Motor neuron (in vitro differentiated cells): ENCODE data around the gene BAX. TPM values are rescaled to one million over a fixed set of nuclear protein-coding genes. Genes with fewer than 3 reads are reported as not detected.

ENCODE experiments used
- ATAC-seq, 8 experiments: fragments of 200-7000 bp; cut with Tn5 transposase; replicated peaks in 6 of 8; 2 replicates each; pipeline ENCODE4 v1.8.0; 2021; ENCODE audit warnings: mild to moderate bottlenecking in 8 of 8, moderate library complexity in 8 of 8
- H3K27ac ChIP-seq, 2 donors: fragments of 250-450 bp; sonication (Bioruptor Pico); 2 replicates each; pipeline ENCODE4 v1.9.0; 2021; ENCODE audit warnings: antibody characterized with exemption in 2 of 2, mild to moderate bottlenecking in 2 of 2, moderate library complexity in 1 of 2
- H3K4me1 ChIP-seq, 2 donors: fragments of 250-450 bp; sonication (Bioruptor Pico); replicated peaks in 1 of 2; 2 replicates each; pipeline ENCODE4 v1.6.1; 2021; ENCODE audit warnings: antibody characterized with exemption in 2 of 2, mild to moderate bottlenecking in 2 of 2, moderate library complexity in 1 of 2
- H3K4me3 ChIP-seq, 5 donors: fragments of 250-450 bp; sonication (Bioruptor Pico); 2 replicates each; pipeline ENCODE4 v1.9.0; 2021; ENCODE audit warnings: antibody characterized with exemption in 5 of 5, mild to moderate bottlenecking in 5 of 5, moderate library complexity in 4 of 5
- WGBS, 10 experiments: fragments of 450-650 bp; shearing (Covaris generic); methylation state at CpG; one replicate each; pipeline ENCODE4 v1.0.0; 2022; 5-methylcytosine and 5-hydroxymethylcytosine counted together
- in situ Hi-C, 9 experiments: fragments of 400-800 bp; cut with MboI; loops; one replicate each; pipeline ENCODE4 v1.15.0; 2021; ENCODE audit warnings: low sequenced_read_pairs in 9 of 9, low pct_unique_long_range_greater_than_20kb in 2 of 9; ENCODE audit not compliant: unreplicated experiment in 9 of 9
- total RNA-seq, 8 experiments: library from RNA; unstranded; fragments of 300-600 nt; gene quantifications; 2 replicates each; pipeline versions ENCODE4 v1.2.3 to v1.2.4, GENCODE V29; 2022

BAX gene
- total RNA-seq, 8 experiments from 2014 or later = 36.9 to 172 (median 97.8) TPM

DNA sequence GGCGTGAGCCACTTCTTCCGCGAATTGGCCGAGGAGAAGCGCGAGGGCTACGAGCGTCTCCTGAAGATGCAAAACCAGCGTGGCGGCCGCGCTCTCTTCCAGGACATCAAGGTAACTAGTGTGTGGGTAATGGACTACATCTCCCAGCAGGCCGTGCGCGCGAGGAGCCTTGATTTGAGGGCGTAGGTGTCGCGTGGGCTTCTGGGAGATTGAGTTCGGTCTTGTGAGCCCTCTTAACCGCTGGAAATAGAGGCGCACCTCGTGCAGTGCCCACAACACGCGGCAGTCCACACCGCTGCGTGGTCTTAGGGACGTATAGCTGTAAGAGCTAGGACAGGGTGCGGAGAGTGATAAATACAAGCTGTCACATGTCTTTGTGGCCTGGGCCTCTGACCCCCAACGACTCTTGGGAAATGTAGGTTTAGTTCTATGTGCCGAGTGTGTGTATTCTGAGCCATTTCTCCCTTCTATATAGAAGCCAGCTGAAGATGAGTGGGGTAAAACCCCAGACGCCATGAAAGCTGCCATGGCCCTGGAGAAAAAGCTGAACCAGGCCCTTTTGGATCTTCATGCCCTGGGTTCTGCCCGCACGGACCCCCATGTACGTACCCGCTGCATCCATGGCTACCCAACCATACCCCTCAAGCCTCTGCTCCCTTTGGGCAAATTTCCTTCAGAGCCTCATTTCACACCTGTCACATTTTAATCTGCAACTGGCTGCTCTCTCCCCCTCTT lies 11.3 kb downstream of the BAX start:
- peak; percentile 0 to 23 (median 6) for ATAC-seq
- Histone ChIP-seq H3K27ac (peak overlapping the region; percentile 81 to 82), H3K4me1 (peaks cover 22 to 27% of the 10 kb centered on the region in 2 donors), H3K4me3 (peak overlapping the region; percentile 62 to 86 (median 68))
- 0 to 80% (median 27%) methylated on average over 1 to 17 of the region's 36 CpGs; no CpG with 5 or more reads in 1 of the 10 experiments for WGBS, 10 experiments
- in situ Hi-C loops = loop anchor here in 6 of 9 experiments (25.0 kb wide), 2 partner anchors 179 to 329 kb away; partner anchors contain the start of genes CA11 (in 1 of the 6) and DBP (in 1 of the 6)

DNA sequence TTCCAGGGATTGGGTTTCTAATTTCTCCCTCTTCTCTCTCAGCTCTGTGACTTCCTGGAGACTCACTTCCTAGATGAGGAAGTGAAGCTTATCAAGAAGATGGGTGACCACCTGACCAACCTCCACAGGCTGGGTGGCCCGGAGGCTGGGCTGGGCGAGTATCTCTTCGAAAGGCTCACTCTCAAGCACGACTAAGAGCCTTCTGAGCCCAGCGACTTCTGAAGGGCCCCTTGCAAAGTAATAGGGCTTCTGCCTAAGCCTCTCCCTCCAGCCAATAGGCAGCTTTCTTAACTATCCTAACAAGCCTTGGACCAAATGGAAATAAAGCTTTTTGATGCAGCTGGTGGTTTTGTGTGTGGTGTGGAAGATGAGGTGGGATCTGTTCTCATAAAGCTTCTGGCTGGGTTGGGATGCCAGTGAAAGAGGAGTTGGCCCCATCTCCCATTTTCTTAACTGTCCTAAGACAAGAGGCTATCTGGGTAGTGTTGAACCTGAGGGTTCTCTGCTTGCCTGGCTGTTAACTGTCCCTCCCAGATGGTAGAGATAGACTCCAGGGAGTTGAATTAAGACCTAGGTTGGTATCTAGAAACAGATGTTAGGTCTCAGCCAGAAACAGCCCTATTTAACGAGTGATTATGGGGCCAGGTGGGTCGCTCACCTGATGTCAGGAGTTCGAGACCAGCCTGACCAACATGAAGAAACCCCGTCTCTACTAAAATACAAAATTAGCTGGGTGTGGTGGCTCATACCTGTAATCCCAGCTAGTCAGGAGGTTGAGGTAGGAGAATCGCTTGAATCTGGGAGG lies 12.1 kb downstream of the BAX start:
- no peak for ATAC-seq
- WGBS, 10 experiments = 47 to 100% (median 84%) methylated on average over 1 to 8 of the region's 10 CpGs; no CpG with 5 or more reads in 4 of the 10 experiments
- Histone ChIP-seq H3K4me1 (peaks cover 22 to 27% of the 10 kb centered on the region in 2 donors), H3K27ac (no peak overlapping the region), H3K4me3 (peak overlapping the region; percentile 62 to 86 (median 68))
- in situ Hi-C loops = loop anchor here in 6 of 9 experiments (25.0 kb wide), 2 partner anchors 179 to 329 kb away; partner anchors contain the start of genes CA11 (in 1 of the 6) and DBP (in 1 of the 6)

DNA sequence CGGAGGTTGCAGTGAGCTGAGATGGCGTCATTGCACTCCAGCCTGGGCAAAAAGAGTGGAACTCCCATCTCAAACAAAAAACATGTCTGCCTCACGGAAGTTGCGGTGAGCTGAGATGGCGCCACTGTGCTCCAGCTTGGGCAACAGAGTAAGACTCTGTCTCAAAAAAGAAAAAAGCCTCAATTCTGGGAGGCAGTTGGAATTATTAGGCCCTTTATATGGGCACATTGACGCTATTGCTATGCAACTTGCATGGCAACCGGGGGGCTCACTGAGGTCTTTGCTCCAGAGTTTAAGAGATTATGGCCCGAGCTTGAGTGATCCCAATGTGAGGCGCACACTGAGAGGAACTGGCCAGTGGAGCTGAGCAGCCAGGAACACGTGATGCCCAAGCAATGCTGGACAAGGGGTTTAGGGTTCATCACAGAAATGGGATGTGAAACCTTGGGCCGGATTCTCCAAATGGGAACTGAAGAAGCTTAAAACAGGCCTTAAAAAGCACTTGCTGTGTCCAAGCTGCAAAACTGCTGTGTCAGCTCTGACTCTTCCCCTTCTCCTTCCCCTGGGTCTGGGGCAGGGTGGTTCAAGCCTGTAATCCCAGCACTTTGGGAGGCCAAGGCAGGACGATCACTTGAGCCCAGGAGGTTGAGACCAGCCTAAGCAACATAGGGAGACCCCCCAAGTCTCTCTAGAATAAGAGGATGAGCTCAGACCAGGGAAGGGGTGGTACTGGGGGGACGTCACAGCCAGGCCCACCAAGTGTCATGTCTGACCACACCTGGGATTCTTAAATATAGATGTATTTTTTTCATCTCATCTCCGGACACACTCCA lies 12.9 kb downstream of the BAX start:
- Histone ChIP-seq H3K4me1 (peaks cover 22 to 23% of the 10 kb centered on the region in 2 donors), H3K27ac (no peak overlapping the region), H3K4me3 (peak overlapping the region in 1 of 5 donors; percentile 62)
- ATAC-seq = peak in 4 of 8 experiments; percentile 0 to 4 (median 2)
- WGBS, 10 experiments = 25 to 100% (median 82%) methylated on average over 1 to 9 of the region's 14 CpGs; no CpG with 5 or more reads in 1 of the 10 experiments
- in situ Hi-C loops = loop anchor here in 6 of 9 experiments (25.0 kb wide), 2 partner anchors 180 to 330 kb away; partner anchors contain the start of genes CA11 (in 1 of the 6) and DBP (in 1 of the 6)

DNA sequence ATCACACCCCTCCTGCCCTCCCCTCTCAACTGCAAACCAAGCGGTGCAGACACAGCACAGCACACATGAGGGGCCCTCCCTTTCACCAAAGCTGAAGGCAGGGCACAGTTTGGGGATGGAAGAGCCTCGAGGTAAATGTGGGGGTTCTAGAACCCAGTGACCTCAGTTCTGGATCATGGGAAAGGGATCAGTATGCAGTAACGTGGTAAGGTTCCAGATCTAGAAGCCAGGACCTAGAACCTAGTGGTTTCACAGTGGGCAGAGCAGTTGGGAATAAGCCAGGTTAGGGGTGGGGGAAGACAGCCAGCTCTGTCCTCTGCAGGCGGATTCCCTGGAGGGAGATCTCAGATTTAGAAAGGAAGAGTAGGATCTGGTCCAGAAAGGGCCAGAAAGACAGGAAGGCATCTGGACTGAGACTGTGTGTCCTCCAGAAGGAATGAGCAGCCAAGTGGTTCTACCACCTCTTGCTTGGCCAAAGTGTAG lies 13.5 kb downstream of the BAX start:
- 8 to 100% (median 93%) methylated on average over 1 to 3 of the region's 4 CpGs; no CpG with 5 or more reads in 2 of the 10 experiments for WGBS, 10 experiments
- peak in 6 of 8 experiments; percentile 0 to 2 (median 0) for ATAC-seq
- Histone ChIP-seq H3K27ac (no peak overlapping the region), H3K4me1 (peaks cover 20 to 21% of the 10 kb centered on the region in 2 donors), H3K4me3 (no peak overlapping the region)
- in situ Hi-C loops = loop anchor here in 6 of 9 experiments (25.0 kb wide), 2 partner anchors 181 to 331 kb away; partner anchors contain the start of genes CA11 (in 1 of the 6) and DBP (in 1 of the 6)

DNA sequence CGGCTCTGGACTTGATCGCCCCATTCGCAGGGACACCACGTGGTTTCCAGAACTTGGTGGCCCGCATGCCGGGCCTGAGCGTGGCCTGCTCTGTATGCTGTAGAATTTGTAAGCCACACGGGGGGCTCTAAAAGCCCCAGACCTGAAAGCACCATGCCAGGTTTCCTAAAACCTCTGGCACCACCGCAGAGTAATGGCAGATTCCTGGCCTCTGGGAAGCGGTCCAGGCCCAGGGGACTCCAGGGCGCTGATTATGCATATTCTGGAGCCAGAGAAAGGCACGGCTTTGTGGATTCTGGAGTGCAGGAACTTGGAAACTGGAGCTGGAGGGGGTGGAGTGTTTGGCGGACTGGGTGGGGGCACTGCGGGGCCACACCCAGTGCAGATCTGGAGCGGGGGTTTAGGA lies 14.1 kb downstream of the BAX start:
- Histone ChIP-seq H3K4me1 (peaks cover 14 to 15% of the 10 kb centered on the region in 2 donors), H3K27ac (no peak overlapping the region), H3K4me3 (no peak overlapping the region)
- in situ Hi-C loops = loop anchor here in 6 of 9 experiments (25.0 kb wide), 2 partner anchors 182 to 332 kb away; partner anchors contain the start of genes CA11 (in 1 of the 6) and DBP (in 1 of the 6)
- ATAC-seq = peak in 2 of 8 experiments; percentile 0
- WGBS, 10 experiments = 73 to 94% (median 75%) methylated on average over 3 to 10 of the region's 15 CpGs; no CpG with 5 or more reads in 7 of the 10 experiments

DNA sequence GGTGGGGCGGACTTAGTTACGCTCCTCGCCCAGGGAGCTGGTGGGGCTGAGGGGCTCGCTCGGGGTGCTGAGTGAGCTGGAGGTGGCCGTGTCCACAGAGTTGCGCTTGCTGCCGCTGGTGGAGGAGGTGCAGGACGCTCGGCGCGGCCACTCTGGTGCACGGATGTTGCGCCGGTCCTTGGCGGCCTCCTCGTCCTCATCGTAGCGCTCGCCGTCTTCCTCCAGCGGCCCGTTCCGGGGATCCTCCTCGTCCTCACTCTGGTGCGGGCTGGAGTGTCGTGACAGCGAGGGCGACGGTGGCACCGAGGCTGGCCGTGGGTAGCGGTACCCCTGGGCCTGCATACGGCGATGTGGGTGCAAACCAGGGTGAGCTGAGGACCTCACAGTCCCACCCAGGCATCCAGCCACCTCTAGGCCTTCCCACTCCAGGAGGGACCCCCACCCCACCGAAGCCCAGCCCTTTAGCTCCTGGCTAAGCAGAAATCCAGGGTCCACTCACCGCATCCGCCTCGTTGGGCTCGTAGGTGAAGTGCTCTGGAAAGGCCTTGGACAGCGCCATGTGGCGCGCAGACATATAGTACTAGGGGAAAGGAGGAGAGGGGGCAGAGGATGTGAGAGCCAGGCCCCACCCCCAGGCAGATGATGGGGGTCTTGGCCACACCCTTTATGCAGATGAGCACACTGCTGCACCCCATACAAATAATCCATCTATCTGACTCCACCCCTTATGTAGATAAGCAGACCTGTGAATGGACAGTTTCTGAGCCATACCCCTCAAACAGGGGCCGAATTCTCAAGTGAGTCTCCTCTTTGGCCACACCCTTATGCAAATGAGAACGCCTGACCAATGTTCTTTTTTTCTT lies 14.8 kb downstream of the BAX start:
- in situ Hi-C loops = loop anchor here in 7 of 9 experiments (10.0 to 25.0 kb wide), 3 partner anchors 175 to 332 kb away; partner anchors contain the start of genes CA11 (in 1 of the 7) and DBP (in 1 of the 7)
- WGBS, 10 experiments = 0 to 100% (median 60%) methylated on average over 1 to 7 of the region's 45 CpGs; no CpG with 5 or more reads in 2 of the 10 experiments
- Histone ChIP-seq H3K4me3 (no peak overlapping the region), H3K4me1 (peaks cover 8 to 9% of the 10 kb centered on the region in 2 donors), H3K27ac (no peak overlapping the region)
- ATAC-seq = peak in 6 of 8 experiments; percentile 1 to 12 (median 4)

DNA sequence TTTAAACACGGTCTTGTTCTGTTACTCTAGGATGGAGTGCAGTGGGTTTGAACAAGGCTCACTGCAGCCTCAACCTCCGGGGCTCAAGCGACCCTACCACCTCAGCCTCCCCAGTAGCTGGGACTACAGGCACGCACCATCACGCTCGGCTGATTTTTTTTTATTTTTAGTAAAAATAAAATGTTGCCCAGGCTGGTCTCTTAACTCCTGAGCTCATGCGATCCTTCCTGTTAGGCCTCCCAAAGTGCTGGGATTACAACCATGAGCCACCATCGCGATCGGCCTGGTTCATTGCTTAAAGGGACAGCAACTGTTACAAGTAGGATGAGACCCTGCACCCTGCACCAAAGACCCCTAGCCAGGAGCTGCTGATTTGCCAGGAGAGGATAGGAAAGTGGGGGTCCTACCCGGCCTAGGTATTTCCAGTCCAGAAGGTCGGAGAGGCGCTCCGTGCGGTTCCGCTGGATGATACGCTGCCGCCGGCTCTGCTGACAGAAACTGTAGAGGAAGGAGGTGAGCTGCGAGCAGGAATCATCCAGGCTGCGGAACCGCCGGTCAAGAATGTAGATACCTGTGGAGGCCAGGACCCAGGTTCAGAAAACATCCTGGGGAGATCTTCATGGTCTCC lies 15.6 kb downstream of the BAX start:
- 71 to 100% (median 88%) methylated on average over 2 to 10 of the region's 23 CpGs; no CpG with 5 or more reads in 3 of the 10 experiments for WGBS, 10 experiments
- in situ Hi-C loops = loop anchor here in 7 of 9 experiments (10.0 to 25.0 kb wide), 3 partner anchors 175 to 333 kb away; partner anchors contain the start of genes CA11 (in 1 of the 7) and DBP (in 1 of the 7)

DNA sequence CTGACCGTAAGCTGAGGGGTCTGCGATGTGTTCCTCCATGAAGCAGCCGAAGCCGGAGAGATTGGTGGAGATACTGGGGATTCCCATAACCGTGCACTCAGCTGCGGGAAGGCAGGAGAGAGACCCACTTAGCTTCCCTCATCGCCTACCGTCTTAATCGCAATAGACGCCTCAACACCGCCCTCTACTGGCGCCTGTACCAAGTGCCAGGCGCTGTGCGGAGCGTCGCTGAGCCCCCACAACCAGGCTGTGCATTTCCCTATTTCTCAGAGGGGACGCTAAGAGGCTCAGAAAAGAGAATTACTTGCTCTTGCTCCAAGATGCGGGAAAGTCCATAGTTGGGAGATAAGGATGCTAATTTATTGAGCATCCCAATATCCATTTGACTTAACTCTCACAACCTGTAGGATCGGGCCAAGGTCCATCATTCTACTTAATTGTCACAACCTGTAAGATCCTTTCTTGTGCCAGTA lies 16.3 kb downstream of the BAX start:
- H3K27ac ChIP-seq = no peak overlapping the region
- 27 to 100% (median 60%) methylated on average over 1 to 11 of the region's 19 CpGs; no CpG with 5 or more reads in 5 of the 10 experiments for WGBS, 10 experiments
- ATAC-seq = peak; percentile 1 to 69 (median 49)
- peaks cover 4 to 5% of the 10 kb centered on the region in 2 donors for H3K4me1 ChIP-seq
- in situ Hi-C loops = loop anchor here in 7 of 9 experiments (10.0 to 25.0 kb wide), 3 partner anchors 176 to 334 kb away; partner anchors contain the start of genes CA11 (in 1 of the 7) and DBP (in 1 of the 7)
- H3K4me3 ChIP-seq = no peak overlapping the region

More for the DNA sequence above, 15.6 kb downstream of the BAX start:
- peaks cover 4 to 5% of the 10 kb centered on the region in 2 donors for H3K4me1 ChIP-seq
- ATAC-seq = no peak
- no peak overlapping the region for H3K4me3 ChIP-seq
- H3K27ac ChIP-seq = no peak overlapping the region

DNA sequence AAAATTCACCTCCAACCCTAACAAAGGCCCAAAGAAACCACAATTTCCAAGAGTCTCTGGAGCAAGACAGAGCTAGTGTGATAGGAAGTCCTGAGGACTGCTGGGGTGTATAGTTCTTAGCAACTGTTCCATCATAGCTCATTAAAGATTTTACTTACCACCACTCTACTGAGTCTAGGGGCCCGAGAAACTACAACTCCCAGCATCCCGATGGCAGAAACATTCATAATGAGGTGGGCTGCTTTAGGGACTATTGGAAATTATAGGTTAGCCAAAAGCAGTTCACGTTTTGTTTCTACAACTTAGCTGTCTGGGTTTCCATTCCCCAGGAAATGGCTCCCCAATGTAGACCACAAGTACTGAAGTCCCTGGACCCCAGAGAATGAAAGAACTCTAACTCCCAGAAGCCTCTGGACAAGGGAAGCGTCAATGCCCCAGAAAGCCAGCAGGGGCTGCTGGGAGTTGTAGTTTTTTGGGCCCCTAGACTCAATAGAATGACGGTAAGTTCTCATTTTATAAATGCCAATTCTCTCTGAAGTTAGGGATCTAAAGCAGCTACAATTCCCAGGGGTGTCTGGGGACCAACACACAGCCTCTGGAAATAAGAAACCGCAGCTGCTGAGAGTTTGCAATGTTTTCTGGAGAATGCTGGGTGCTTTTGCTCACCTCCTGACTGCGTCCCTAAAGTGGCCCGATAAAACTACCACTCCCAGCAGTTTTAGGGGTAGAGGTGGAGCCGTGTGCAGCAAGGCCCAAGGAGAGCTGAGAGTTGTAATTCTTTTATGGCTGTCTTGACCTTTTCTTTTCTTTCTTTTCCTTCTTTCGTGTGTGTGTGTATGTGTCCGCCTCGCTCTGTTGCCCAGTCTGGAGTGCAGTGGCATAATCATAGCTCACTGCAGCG lies 21.5 kb downstream of the BAX start:
- peak in 1 of 8 experiments; percentile 64 for ATAC-seq
- no peak overlapping the region for H3K27ac ChIP-seq
- H3K4me1 ChIP-seq = no peaks in the 10 kb centered on the region
- WGBS, 10 experiments = 81 to 100% (median 86%) methylated on average over 2 to 10 of the region's 13 CpGs; no CpG with 5 or more reads in 2 of the 10 experiments
- H3K4me3 ChIP-seq = no peak overlapping the region
- in situ Hi-C loops = loop anchor here in 1 of 9 experiments (10.0 kb wide), 1 partner anchor 181 kb away; no protein-coding TSS in a partner anchor
